GM12878 (cell line): ENCODE data around the gene POLR1F. TPM values are rescaled to one million over a fixed set of nuclear protein-coding genes. Genes with fewer than 3 reads are reported as not detected.

Experiments used
- ATAC-seq: fragments of 200-7000 bp; cut with Tn5 transposase; 3 replicates; pipeline ENCODE4 v1.9.1; 2020; ENCODE audit warnings: mild to moderate bottlenecking, moderate library complexity
- BruUV-seq: library from RNA; stranded (reverse); fragments of 400-500 nt; replicated peaks from 2 replicates; lab custom pipeline; 2021; lab: Mats Ljungman, UMichigan
- CTCF ChIA-PET: fragments of 300-600 bp; sonication (Branson Sonifier 250); formaldehyde crosslinking; extraction: SDS; loops from one replicate; lab custom pipeline; 2021; ENCODE audit warnings: inconsistent platforms; lab: Yijun Ruan, JAX
- POLR2A ChIA-PET: fragments of 350-600 bp; formaldehyde crosslinking; extraction: SDS; loops from one replicate; lab custom pipeline; 2021; ENCODE audit warnings: inconsistent platforms; lab: Charles Lee
- RAD21 ChIA-PET: fragments of 300-600 bp; sonication (Branson Sonifier 250); formaldehyde crosslinking; loops from one replicate; lab custom pipeline; 2023; ENCODE audit warnings: antibody characterized with exemption; ENCODE audit not compliant: unreplicated experiment; lab: Charles Lee
- SMC1A ChIA-PET: fragments of 300-600 bp; sonication (Branson Sonifier 250); formaldehyde crosslinking; loops from one replicate; lab custom pipeline; 2023; ENCODE audit not compliant: unreplicated experiment, uncharacterized antibody; lab: Charles Lee
- DNase-seq: peaks from one replicate; pipeline ENCODE4 v3.0.0-alpha.2; 2011; ENCODE audit warnings: low read depth, low spot score
- FAIRE-seq: peaks from 3 replicates; lab custom pipeline; 2011; peaks lifted over from hg19 to GRCh38; lab: Jason Lieb, UNC
- H2AFZ ChIP-seq: 2 replicates; pipeline ENCODE4 v1.6.0; 2011; ENCODE audit warnings: low read depth, low read length, control low read depth; ENCODE audit not compliant: control insufficient read depth
- H3K27ac ChIP-seq: 2 replicates; pipeline ENCODE4 v1.5.1; 2011; ENCODE audit warnings: control low read depth; ENCODE audit not compliant: control insufficient read depth, insufficient read depth
- H3K27me3 ChIP-seq, 2 experiments: replicated peaks in 1 of 2; 2 replicates each; pipeline versions ENCODE4 v1.6.0 to v1.6.1; 2011; ENCODE audit warnings: low read length in 1 of 2; ENCODE audit not compliant: control insufficient read depth in 2 of 2, insufficient read depth in 2 of 2
- H3K36me3 ChIP-seq, 2 experiments: 2 replicates each; pipeline ENCODE4 v1.5.1; 2011; ENCODE audit warnings: low read length in 1 of 2; ENCODE audit not compliant: control insufficient read depth in 2 of 2, insufficient read depth in 2 of 2
- H3K4me1 ChIP-seq: 2 replicates; pipeline ENCODE4 v1.6.1; 2011; ENCODE audit warnings: mild to moderate bottlenecking, low read length, moderate library complexity, mixed read lengths; ENCODE audit not compliant: control insufficient read depth, insufficient read depth
- H3K4me2 ChIP-seq: 2 replicates; pipeline ENCODE4 v1.6.0; 2011; ENCODE audit warnings: control low read depth; ENCODE audit not compliant: control insufficient read depth, insufficient read depth
- H3K4me3 ChIP-seq: fragments of 200-600 bp; sonication (generic); 2 replicates; pipeline ENCODE4 v1.5.1; 2016
- H3K79me2 ChIP-seq: 2 replicates; pipeline ENCODE4 v1.6.0; 2011; ENCODE audit warnings: low read length; ENCODE audit not compliant: control insufficient read depth, insufficient read depth
- H3K9ac ChIP-seq: 2 replicates; pipeline ENCODE4 v1.8.0; 2011; ENCODE audit warnings: low read length, control low read depth, mixed read lengths; ENCODE audit not compliant: control insufficient read depth, insufficient read depth
- H3K9me3 ChIP-seq: replicated peaks from 3 replicates; pipeline ENCODE4 v1.5.1; 2011; ENCODE audit warnings: mild to moderate bottlenecking, low read length; ENCODE audit not compliant: control insufficient read depth, insufficient read depth
- H4K20me1 ChIP-seq: 2 replicates; pipeline ENCODE4 v1.6.0; 2011; ENCODE audit not compliant: control insufficient read depth, insufficient read depth
- CBX3 ChIP-seq: fragments of 200-600 bp; sonication (generic); IDR thresholded peaks from 2 replicates; pipeline ENCODE4 v1.6.1; 2016; ENCODE audit warnings: low read depth, borderline replicate concordance
- JUNB ChIP-seq: IDR thresholded peaks from 2 replicates; pipeline ENCODE4 v1.6.1; 2016; ENCODE audit warnings: antibody characterized with exemption, mild to moderate bottlenecking
- POU2F2 ChIP-seq: IDR thresholded peaks from 3 replicates; pipeline ENCODE4 v1.6.1; 2011; ENCODE audit warnings: low read depth, mild to moderate bottlenecking, low read length, borderline replicate concordance
- WGBS: methylation state at CpG from one replicate; pipeline ENCODE4 v1.1.6; 2016; ENCODE audit warnings: low lambda C conversion rate; ENCODE audit not compliant: insufficient replicate concordance, insufficient coverage; ENCODE audit errors: missing lambda C conversion rate; 5-methylcytosine and 5-hydroxymethylcytosine counted together
- in situ Hi-C: fragments of 300-500 bp; cut with MboI; formaldehyde crosslinking; loops from 9 replicates; pipeline ENCODE4 v1.14.3; 2018; ENCODE audit warnings: mixed read lengths
- intact Hi-C: fragments of 100-400 bp; cut with micrococcal nuclease; formaldehyde crosslinking; loops from one replicate; pipeline ENCODE4 v1.14.2; 2022; ENCODE audit not compliant: unreplicated experiment
- polyA plus RNA-seq, 11 experiments: library from polyadenylated mRNA; depleted of rRNA in 4 of 11; unstranded in 6 of 11; stranded (reverse) in 5 of 11; fragments of >200 nt; fragmentation: Nextera tagmentation in 4 of 11; fragmentation: Illumina TruSeq in 1 of 11; extraction: Ambion mirVana in 4 of 11; extraction: Trizol in 1 of 11; gene quantifications; 1 replicate in 1 of 11; 2 replicates in 10 of 11; pipeline versions ENCODE4 v1.2.1 to v1.2.3, GENCODE V29; 2011 to 2016; ENCODE audit warnings: inconsistent platforms in 2 of 11, missing spikeins in 2 of 11, low read depth in 1 of 11
- total RNA-seq, 4 experiments: library from RNA; depleted of rRNA in 3 of 4; stranded (reverse); fragments of >200 nt in 3 of 4; fragmentation: Illumina TruSeq in 1 of 4; extraction: Trizol in 1 of 4; gene quantifications; 2 replicates each; pipeline versions ENCODE4 v1.2.1 to v1.2.3, GENCODE V29; 2013 to 2021
- TF ChIP-seq, protein P1 (sequence below): fragments of 450-650 bp; IDR thresholded peaks from 2 replicates; pipeline ENCODE4 v1.6.1; 2017; ENCODE audit warnings: antibody characterized with exemption, mild to moderate bottlenecking, moderate library complexity

The POLR1F gene
- total and polyA plus RNA-seq, 10 of the 15 experiments (the other 5 are each of a cell fraction or from before 2014, with no cell fraction given): 16.9 to 129 (median 29.7) TPM

DNA sequence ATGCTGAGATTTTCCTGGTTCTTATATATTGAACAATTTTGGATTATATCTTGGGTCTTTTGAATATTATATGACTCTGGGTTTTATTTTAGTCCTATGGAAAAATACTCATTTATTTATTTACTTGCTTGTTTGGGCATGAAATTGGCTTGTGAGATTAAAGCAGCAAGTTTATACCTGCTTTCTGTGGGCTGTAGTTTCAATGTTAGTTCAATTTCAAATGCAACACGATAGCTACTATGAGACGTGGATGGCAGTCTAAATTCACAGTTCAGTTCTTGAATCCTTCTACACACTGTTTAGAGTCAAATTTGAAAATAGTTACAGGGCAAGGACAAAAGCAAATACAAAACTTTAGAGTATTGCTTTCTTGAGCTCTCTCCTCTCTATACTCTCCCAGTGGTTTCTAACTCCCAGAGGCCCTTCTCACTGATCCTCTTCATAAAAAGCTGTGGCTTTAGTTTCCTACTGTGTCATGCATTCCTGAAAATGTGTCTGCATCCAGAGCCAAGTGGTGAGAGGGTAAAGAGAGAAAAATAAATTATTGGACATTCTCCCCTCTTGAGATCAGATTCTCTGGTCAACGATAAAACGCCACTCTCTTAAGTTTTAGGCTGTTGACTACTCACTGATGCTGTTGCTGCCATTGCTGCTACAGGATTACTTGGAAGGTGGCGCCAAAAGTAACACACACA is 34.4 kb downstream of the POLR1F start:
- ChIA-PET SMC1A (no interaction called here), POLR2A (no interaction called here), CTCF (interaction anchor here (0.9 to 3.7 kb wide), 3 partner anchors 9 to 41 kb away, joined by 3 to 7 read pairs (median 5); no protein-coding TSS in a partner anchor), RAD21 (no interaction called here)
- no peak for DNase-seq
- no peak for ATAC-seq
- H2AFZ ChIP-seq: no peak overlapping the region
- TF ChIP-seq, protein P1, sequence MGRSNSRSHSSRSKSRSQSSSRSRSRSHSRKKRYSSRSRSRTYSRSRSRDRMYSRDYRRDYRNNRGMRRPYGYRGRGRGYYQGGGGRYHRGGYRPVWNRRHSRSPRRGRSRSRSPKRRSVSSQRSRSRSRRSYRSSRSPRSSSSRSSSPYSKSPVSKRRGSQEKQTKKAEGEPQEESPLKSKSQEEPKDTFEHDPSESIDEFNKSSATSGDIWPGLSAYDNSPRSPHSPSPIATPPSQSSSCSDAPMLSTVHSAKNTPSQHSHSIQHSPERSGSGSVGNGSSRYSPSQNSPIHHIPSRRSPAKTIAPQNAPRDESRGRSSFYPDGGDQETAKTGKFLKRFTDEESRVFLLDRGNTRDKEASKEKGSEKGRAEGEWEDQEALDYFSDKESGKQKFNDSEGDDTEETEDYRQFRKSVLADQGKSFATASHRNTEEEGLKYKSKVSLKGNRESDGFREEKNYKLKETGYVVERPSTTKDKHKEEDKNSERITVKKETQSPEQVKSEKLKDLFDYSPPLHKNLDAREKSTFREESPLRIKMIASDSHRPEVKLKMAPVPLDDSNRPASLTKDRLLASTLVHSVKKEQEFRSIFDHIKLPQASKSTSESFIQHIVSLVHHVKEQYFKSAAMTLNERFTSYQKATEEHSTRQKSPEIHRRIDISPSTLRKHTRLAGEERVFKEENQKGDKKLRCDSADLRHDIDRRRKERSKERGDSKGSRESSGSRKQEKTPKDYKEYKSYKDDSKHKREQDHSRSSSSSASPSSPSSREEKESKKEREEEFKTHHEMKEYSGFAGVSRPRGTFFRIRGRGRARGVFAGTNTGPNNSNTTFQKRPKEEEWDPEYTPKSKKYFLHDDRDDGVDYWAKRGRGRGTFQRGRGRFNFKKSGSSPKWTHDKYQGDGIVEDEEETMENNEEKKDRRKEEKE: no peak
- TF ChIP-seq JUNB (no peak), POU2F2 (no peak), CBX3 (no peak)
- H4K20me1 ChIP-seq: no peaks in the 10 kb centered on the region
- intact Hi-C loops: no loop called here
- no peaks in the 10 kb centered on the region for H3K9me3 ChIP-seq
- H3K4me1 ChIP-seq: no peaks in the 10 kb centered on the region
- H3K4me3 ChIP-seq: no peak overlapping the region
- FAIRE-seq: no peak
- 15% methylated on average over 5 of the region's 5 CpGs for WGBS
- no peak overlapping the region for H3K27ac ChIP-seq
- H3K36me3 ChIP-seq: no peaks in the 10 kb centered on the region
- no peak overlapping the region for H3K4me2 ChIP-seq
- no peak overlapping the region for H3K9ac ChIP-seq
- H3K79me2 ChIP-seq: no peaks in the 10 kb centered on the region
- no peaks in the 10 kb centered on the region for H3K27me3 ChIP-seq
- in situ Hi-C loops: loop anchor here (25.0 kb wide), 2 partner anchors 562 to 1987 kb away; partner anchors contain the start of gene TWIST1
- no TSS peak for BruUV-seq
